ENCODE measurements around the gene SLC7A6OS. TPM values are rescaled to one million over a fixed set of nuclear protein-coding genes. Genes with fewer than 3 reads are reported as not detected.

Gene SLC7A6OS
- total RNA-seq, 2 experiments from 2014 or later = 20.6 to 22.2 TPM

GRCh38 chr16:68319185-68319908 is 8.6 kb upstream of the SLC7A6OS start:
- H3K4me3 Mint-ChIP-seq = no peak overlapping the region
- DNase-seq = peak; percentile 83
- intact Hi-C loops (cut with micrococcal nuclease) = loop anchor here (1.0 kb wide), 1 partner anchor 8 kb away; the partner anchor contains the start of gene PRMT7
- H3K27ac Mint-ChIP-seq = peak overlapping the region; percentile 73
- H3K4me1 Mint-ChIP-seq (ENCODE audit: low read depth) = peaks cover 25% of the 10 kb centered on the region
- H3K36me3 Mint-ChIP-seq = peaks cover 31% of the 10 kb centered on the region
- H3K9me3 Mint-ChIP-seq = no peaks in the 10 kb centered on the region
- H3K27me3 Mint-ChIP-seq = no peaks in the 10 kb centered on the region
- POLR2A ChIA-PET = interaction anchor here (0.5 kb wide), 1 partner anchor 175 kb away, joined by 4 read pairs; no protein-coding TSS in a partner anchor
- CTCF ChIA-PET = interaction anchor here (0.5 to 20.2 kb wide), 8 partner anchors 8 to 756 kb away, joined by 3 to 571 read pairs (median 4); partner anchors contain the start of genes PRMT7, SLC7A6 and SLC7A6OS

GRCh38 chr16:68313116-68313515 is 2.4 kb upstream of the SLC7A6OS start:
- ChIA-PET POLR2A (no interaction called here), CTCF (interaction anchor here (1.0 kb wide), 1 partner anchor 52 kb away, joined by 4 read pairs; no protein-coding TSS in a partner anchor)
- intact Hi-C loops (cut with micrococcal nuclease) = no loop called here
- H3K4me1 Mint-ChIP-seq (ENCODE audit: low read depth) = peaks cover 44% of the 10 kb centered on the region
- peaks cover 29% of the 10 kb centered on the region for H3K36me3 Mint-ChIP-seq
- no peak overlapping the region for H3K27ac Mint-ChIP-seq
- no peaks in the 10 kb centered on the region for H3K9me3 Mint-ChIP-seq
- no peak overlapping the region for H3K4me3 Mint-ChIP-seq
- H3K27me3 Mint-ChIP-seq = no peaks in the 10 kb centered on the region
- no peak for DNase-seq

GRCh38 chr16:68310437-68310773 is 341 bp downstream of the SLC7A6OS start:
- H3K9me3 Mint-ChIP-seq = no peaks in the 10 kb centered on the region
- DNase-seq = no peak
- peak overlapping the region; percentile 93 for H3K27ac Mint-ChIP-seq
- H3K36me3 Mint-ChIP-seq = peaks cover 26% of the 10 kb centered on the region
- CTCF ChIA-PET = interaction anchor here (0.6 to 4.1 kb wide), 14 partner anchors 10 to 210 kb away, joined by 3 to 106 read pairs (median 5); partner anchors contain the start of gene SLC7A6
- intact Hi-C loops (cut with micrococcal nuclease) = loop anchor here (1.0 to 2.0 kb wide), 4 partner anchors 21 to 226 kb away; partner anchors contain the start of genes NFATC3 and PLA2G15
- peak overlapping the region; percentile 89 for H3K4me3 Mint-ChIP-seq
- peaks cover 49% of the 10 kb centered on the region for H3K4me1 Mint-ChIP-seq (ENCODE audit: low read depth)
- POLR2A ChIA-PET = interaction anchor here (0.7 to 2.4 kb wide), 13 partner anchors 11 to 55 kb away, joined by 3 to 45 read pairs (median 5); partner anchors contain the start of gene SLC7A6
- no peaks in the 10 kb centered on the region for H3K27me3 Mint-ChIP-seq

- Mint-ChIP-seq H3K4me3 (peak overlapping the region; percentile 89), H3K9me3 (no peaks in the 10 kb centered on the region), H3K27ac (peak overlapping the region; percentile 93), H3K4me1 (ENCODE audit: low read depth) (peaks cover 46% of the 10 kb centered on the region), H3K36me3 (peaks cover 27% of the 10 kb centered on the region), H3K27me3 (no peaks in the 10 kb centered on the region)
- intact Hi-C loops (cut with micrococcal nuclease) = loop anchor here (1.0 to 2.0 kb wide), 4 partner anchors 20 to 225 kb away; partner anchors contain the start of genes NFATC3 and PLA2G15
- CTCF ChIA-PET = interaction anchor here (4.1 kb wide), 1 partner anchor 47 kb away, joined by 106 read pairs; the partner anchor contains the start of gene SLC7A6
- POLR2A ChIA-PET = interaction anchor here (0.9 kb wide), 1 partner anchor 10 kb away, joined by 6 read pairs; no protein-coding TSS in a partner anchor
- no peak for DNase-seq
These were observed 947 bp downstream of the SLC7A6OS start for GRCh38 chr16:68309799-68310198.

DNA sequence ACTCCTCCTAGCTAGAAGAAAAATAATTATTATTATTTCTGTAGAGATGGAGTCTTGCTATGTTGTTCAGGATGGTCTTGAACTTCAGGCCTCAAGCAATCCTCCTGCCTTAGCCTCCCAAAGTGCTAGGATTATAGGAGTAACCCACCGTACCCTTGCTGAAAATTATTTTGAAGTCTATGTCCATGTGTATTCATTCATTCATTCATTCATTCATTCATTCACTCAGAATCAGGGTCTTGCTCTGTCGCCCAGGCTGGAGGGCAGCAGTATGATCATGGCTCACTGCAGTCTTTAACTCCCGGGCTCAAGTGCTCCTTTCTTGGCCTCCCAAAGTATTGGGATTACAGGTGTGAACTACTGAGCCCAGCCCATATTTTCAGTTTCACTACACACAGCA is 4.1 kb downstream of the SLC7A6OS start:
- peaks cover 26% of the 10 kb centered on the region for H3K4me1 Mint-ChIP-seq (ENCODE audit: low read depth)
- no peak overlapping the region for H3K4me3 Mint-ChIP-seq
- H3K9me3 Mint-ChIP-seq = no peaks in the 10 kb centered on the region
- no peak for DNase-seq
- CTCF ChIA-PET = interaction anchor here (1.7 to 4.2 kb wide), 2 partner anchors 42 to 45 kb away, joined by 4 to 16 read pairs; partner anchors contain the start of gene SLC7A6
- POLR2A ChIA-PET = no interaction called here
- H3K36me3 Mint-ChIP-seq = peaks cover 43% of the 10 kb centered on the region
- no peaks in the 10 kb centered on the region for H3K27me3 Mint-ChIP-seq
- peak overlapping the region; percentile 49 for H3K27ac Mint-ChIP-seq
- intact Hi-C loops (cut with micrococcal nuclease) = no loop called here

- peaks cover 55% of the 10 kb centered on the region for H3K36me3 Mint-ChIP-seq
- H3K27ac Mint-ChIP-seq = peak overlapping the region; percentile 65
- DNase-seq = no peak
- CTCF ChIA-PET = interaction anchor here (0.8 to 3.0 kb wide), 5 partner anchors 10 to 39 kb away, joined by 3 to 19 read pairs (median 8); partner anchors contain the start of genes PRMT7, SLC7A6 and SLC7A6OS
- intact Hi-C loops (cut with micrococcal nuclease) = no loop called here
- no peaks in the 10 kb centered on the region for H3K9me3 Mint-ChIP-seq
- no peaks in the 10 kb centered on the region for H3K27me3 Mint-ChIP-seq
- H3K4me1 Mint-ChIP-seq (ENCODE audit: low read depth) = peaks cover 9% of the 10 kb centered on the region
- POLR2A ChIA-PET = interaction anchor here (0.7 to 1.3 kb wide), 3 partner anchors 8 to 37 kb away, joined by 4 to 6 read pairs (median 5); partner anchors contain the start of gene SLC7A6
- H3K4me3 Mint-ChIP-seq = no peak overlapping the region
These were observed 9.8 kb downstream of the SLC7A6OS start for GRCh38 chr16:68300734-68301459.

DNA sequence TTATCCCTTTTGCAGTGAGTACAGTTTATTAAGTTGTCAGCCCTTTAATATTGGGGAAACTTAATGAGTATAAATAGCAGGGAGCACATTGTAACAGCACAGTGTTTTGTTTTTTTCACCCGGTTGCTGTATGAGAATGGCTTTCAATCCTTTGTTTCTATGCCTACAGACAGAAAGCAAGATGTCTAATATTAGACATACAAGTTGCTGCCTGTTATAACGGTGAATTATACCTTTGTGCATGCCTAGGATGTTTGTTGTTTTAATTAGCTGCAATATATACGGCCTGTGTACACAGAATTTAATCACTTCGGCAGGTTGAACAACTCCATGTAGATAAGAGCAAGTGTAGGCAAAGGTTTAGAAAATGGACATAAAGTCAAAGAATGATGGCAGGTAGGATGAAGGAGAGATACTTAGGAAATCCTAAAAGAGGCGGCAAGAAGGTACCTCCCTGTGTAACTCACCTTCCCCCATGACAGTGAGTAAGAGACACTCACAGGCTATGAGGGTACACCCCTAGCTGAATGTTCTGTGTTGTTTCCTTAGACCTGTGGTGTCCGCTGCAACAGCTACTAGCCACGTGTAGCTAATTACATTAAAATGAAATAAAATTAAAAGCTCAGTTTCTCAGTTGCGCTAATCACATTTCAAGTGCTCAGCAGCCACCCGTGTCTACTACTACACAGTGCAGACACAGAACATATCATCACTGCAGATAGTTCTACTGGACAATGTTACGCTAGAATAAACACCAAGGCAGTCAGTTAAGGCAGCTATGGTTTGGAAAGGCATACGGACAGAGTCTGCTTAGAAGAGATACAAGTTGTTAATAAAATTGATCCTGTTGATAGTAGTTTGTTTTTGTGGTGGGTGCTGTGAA is 10.9 kb downstream of the SLC7A6OS start:
- intact Hi-C loops (cut with micrococcal nuclease) = no loop called here
- H3K27me3 Mint-ChIP-seq = no peaks in the 10 kb centered on the region
- H3K27ac Mint-ChIP-seq = peak overlapping the region; percentile 65
- DNase-seq = no peak
- CTCF ChIA-PET = interaction anchor here (0.7 to 3.0 kb wide), 5 partner anchors 11 to 38 kb away, joined by 3 to 19 read pairs (median 8); partner anchors contain the start of genes PRMT7, SLC7A6 and SLC7A6OS
- H3K9me3 Mint-ChIP-seq = no peaks in the 10 kb centered on the region
- H3K4me1 Mint-ChIP-seq (ENCODE audit: low read depth) = peaks cover 9% of the 10 kb centered on the region
- H3K4me3 Mint-ChIP-seq = no peak overlapping the region
- POLR2A ChIA-PET = interaction anchor here (0.7 to 1.3 kb wide), 4 partner anchors 9 to 36 kb away, joined by 4 to 6 read pairs (median 4); partner anchors contain the start of gene SLC7A6
- peaks cover 59% of the 10 kb centered on the region for H3K36me3 Mint-ChIP-seq

DNA sequence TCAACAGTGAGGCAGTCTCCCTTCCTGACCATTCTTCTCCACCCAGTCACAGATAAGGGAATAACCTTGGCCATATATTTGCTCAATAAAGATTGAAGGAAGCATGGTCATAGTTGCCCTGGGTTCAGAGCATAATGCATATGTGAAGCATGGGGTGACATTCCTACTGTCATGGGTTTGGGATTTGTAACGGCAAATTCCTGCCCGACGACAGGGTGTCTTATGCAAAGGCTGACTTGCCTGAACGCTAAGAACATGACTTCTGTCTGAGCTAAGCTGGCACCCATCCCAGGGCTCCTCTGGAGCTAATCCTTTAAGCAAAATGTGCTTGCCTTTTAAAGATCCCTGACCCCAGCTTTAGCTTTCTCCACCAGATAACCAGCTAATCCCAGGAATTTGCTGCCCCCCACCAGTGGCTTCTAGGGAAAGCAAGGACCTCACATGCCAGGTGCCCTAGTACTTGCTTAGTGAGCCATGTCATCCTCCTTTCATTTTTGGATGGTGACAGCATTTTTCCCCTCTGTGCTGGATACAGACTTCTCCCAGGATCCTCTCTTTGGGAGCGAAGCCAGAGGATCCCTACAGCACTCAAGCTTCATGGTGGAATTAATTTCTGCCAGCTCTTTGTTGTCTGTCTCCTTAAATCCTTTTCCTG is 11.7 kb downstream of the SLC7A6OS start:
- Mint-ChIP-seq H3K27ac (peak overlapping the region; percentile 47), H3K4me3 (no peak overlapping the region), H3K9me3 (no peaks in the 10 kb centered on the region), H3K4me1 (ENCODE audit: low read depth) (peaks cover 12% of the 10 kb centered on the region), H3K27me3 (no peaks in the 10 kb centered on the region), H3K36me3 (peaks cover 60% of the 10 kb centered on the region)
- DNase-seq = no peak
- CTCF ChIA-PET = interaction anchor here (1.8 to 3.0 kb wide), 4 partner anchors 12 to 37 kb away, joined by 4 to 19 read pairs (median 13); partner anchors contain the start of genes PRMT7, SLC7A6 and SLC7A6OS
- intact Hi-C loops (cut with micrococcal nuclease) = no loop called here
- POLR2A ChIA-PET = interaction anchor here (1.1 to 1.2 kb wide), 2 partner anchors 9 to 12 kb away, joined by 3 to 4 read pairs; partner anchors contain the start of genes PRMT7 and SLC7A6OS

DNA sequence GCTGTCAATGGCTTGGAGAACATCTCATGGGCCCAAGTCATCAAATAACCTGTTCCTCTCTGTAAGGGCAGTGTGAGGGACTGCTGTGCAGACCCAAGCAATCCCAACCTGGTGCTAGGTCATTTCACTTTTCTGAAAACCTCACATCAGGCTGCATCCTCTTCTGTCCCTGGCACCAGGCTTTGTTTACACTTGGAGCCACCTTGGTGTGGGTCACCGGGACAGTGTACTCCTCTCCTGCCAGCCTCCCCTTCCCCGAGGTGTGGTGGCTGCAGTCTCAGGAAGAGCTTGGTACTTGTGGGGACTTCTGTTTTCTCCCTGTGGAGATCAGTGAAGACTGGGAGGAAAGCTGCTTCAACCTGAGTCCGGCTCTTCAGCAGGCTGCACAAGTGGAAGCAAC is 12.4 kb downstream of the SLC7A6OS start:
- ChIA-PET CTCF (interaction anchor here (3.0 kb wide), 1 partner anchor 34 kb away, joined by 18 read pairs; the partner anchor contains the start of gene SLC7A6), POLR2A (interaction anchor here (1.1 to 1.2 kb wide), 2 partner anchors 9 to 13 kb away, joined by 3 to 4 read pairs; partner anchors contain the start of genes PRMT7 and SLC7A6OS)
- Mint-ChIP-seq H3K36me3 (peaks cover 57% of the 10 kb centered on the region), H3K9me3 (no peaks in the 10 kb centered on the region), H3K4me1 (ENCODE audit: low read depth) (peaks cover 16% of the 10 kb centered on the region), H3K27ac (peak overlapping the region; percentile 23), H3K27me3 (no peaks in the 10 kb centered on the region), H3K4me3 (no peak overlapping the region)
- no peak for DNase-seq
- intact Hi-C loops (cut with micrococcal nuclease) = no loop called here

GRCh38 chr16:68297908-68298307 is 12.8 kb downstream of the SLC7A6OS start:
- POLR2A ChIA-PET = interaction anchor here (1.2 kb wide), 1 partner anchor 13 kb away, joined by 3 read pairs; the partner anchor contains the start of genes PRMT7 and SLC7A6OS

More at GRCh38 chr16:68297908-68298307, 12.8 kb downstream of the SLC7A6OS start:
- Mint-ChIP-seq H3K27ac (peak overlapping the region; percentile 42), H3K4me3 (no peak overlapping the region), H3K36me3 (peaks cover 56% of the 10 kb centered on the region), H3K27me3 (no peaks in the 10 kb centered on the region), H3K9me3 (no peaks in the 10 kb centered on the region), H3K4me1 (ENCODE audit: low read depth) (peaks cover 17% of the 10 kb centered on the region)
- DNase-seq = no peak
- CTCF ChIA-PET = interaction anchor here (15.3 kb wide), 1 partner anchor 36 kb away, joined by 237 read pairs; the partner anchor contains the start of gene SLC7A6
- intact Hi-C loops (cut with micrococcal nuclease) = no loop called here

Data from activated CD4-positive, alpha-beta memory T cell treated with anti-CD3 and anti-CD28 coated beads for 36 hours (primary cell).